Activated CD4-positive, alpha-beta T cell treated with anti-CD3 and anti-CD28 coated beads, Interleukin-2, amount 50 U/mL, for 1 hour (primary cell): ENCODE data around the gene OPRL1.
"Not testable (repeated sequence)": the region's sequence is repeated elsewhere in the genome, so short reads cannot be mapped to it uniquely, and the experiment has no call there.

ENCODE experiments used
- DNase-seq: peaks from one replicate; pipeline ENCODE4 v3.0.0-alpha.2; 2020

The OPRL1 gene

DNA sequence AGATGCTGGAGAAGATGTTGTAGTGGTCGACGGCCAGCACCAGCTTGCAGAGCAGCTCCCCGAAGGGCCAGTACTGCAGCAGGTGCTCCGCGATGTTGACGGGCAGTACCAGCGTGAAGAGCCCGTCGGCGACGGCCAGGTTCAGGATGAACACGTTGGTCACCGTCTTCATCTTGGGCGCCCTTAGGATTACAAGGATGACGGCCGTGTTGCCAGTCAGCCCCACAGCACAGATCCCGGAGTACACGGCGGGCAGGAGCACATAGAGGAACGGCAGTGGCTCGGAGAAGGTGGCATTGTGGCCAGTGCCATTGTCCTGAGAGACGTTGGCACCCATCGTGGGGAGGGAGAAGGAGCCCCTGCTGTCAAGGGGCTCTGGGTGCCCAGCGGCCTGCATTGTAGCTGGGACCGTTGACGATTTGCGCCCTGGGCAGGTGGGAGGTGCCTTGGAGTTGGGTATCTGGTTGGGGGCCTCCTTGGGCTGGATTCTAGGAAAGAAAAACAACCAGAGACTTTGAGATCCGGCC is 26.6 kb downstream of the OPRL1 start:
- DNase-seq, result no peak

DNA sequence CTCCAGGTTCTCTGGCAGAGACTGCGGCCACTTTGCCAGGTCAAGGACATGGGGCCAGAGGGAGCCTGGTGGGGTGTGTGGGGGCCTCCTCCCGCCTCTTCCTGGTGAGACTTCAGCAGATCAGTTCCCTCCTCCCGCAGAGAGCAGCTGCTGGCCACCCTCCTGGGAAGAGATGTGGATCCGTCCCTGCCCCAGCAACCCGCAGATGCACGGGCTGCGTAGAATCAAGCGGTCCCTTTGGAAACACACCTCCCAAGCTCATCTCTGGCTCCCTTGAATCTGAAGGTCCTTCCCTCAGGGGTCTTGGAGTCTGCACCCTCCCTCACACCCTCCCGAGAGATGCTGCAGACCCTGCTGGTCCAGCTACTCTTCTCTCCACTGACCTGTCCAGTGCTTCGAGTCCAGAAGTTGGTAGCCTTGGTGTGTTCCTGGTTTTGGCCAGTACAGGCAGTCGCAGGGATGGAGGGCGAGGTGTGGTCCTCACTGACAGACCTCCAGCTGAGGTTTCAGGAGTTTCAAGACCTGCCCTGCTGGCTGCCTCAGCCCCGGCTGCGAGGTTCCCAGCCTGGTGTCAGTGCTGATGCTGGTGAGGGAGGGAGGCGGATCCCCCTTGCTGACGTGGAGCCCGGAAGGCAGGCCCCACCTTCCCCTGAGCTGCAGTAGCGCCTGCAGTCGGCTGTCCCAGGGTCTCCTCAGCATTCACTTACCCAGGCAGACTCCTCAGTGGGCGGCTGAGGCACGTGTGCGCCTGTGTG is 27.3 kb downstream of the OPRL1 start, which contains the start of gene NPBWR2:
Gene NPBWR2, minus strand, starts transcription at position 585 of the 755 bp plus-strand sequence. CDS start 734 bp downstream, outside the sequence.
- peak; percentile 30 for DNase-seq

DNA sequence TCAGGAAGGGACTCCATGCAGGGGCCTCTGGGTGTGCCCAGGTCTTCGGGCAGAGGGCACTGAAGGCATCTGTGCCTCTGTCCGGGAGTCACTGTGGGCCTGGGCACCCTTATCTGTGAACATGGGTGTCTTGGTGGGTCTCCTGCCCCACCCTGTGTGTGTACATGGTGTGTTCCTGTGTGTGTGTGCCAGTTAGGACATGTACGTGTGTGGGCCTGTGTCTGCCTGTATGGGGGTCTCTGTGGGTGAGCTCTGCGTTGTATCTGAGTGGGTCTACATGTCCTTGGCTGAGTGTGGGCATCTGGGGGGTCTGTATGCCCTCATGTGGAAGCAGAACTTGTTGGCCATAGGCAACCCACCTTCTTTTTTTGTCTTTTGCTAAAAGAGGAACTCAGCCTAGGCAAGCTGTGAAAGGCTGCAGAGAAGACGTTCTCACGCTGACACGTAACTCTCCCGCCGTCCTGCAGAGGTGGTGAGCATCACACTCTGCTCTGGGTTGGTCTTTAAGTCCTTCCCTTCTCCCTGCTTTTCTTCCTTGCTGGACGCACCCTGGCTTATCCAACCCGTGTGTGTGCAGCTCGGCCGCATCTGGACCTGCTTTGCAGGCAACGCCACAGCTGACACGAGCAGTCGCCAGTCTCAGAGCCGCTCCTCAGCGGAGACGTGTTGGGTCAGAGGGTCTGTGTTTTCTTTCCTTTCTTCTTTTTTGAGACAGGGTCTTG is 28.0 kb downstream of the OPRL1 start:
- DNase-seq, result no peak

DNA sequence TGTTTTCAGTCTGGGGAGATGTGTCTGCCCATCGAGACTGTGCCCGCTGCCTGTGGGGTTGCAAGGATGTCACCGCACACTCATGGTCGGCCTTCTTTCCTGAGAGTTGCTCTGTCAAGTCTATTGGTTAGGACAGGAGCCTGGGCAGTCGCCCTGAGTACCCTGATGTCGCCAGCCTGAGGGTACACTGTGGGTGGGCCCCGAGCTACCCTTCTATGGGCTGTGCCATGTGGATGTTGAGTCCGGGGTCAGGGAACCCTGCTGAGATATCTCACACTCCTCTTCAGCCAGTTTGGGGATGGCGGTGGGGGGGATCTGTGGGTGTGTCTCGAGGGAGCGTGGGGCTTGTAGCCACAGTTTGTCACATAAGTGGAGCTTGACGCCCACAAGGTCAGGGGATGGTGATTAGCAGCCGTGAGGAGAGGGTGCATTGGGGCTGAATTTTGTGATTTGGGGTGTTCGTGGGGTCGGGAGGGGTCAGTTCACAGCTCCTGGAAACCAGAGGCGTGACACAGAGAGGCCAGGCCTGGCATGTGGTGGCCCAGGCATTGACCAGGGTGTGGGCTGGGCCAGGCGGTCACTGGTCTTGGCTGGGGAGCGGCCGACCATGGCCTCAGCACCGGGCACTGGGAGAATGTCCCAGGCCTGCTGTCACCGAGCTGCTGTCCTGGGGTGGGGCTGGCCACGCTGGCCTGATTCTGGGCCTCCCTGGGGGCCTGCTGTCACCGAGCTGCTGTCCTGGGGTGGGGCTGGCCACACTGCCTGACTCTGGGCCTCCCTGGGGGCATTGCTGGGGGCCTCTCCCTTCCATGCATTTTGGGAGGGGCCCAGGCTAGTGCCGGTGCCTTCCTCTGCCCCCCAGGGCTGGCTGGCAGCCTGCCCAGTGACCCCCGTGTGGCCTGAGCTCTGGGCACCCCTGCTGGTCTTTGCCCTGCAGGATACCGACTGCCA is 29.1 kb downstream of the OPRL1 start:
- no peak for DNase-seq

DNA sequence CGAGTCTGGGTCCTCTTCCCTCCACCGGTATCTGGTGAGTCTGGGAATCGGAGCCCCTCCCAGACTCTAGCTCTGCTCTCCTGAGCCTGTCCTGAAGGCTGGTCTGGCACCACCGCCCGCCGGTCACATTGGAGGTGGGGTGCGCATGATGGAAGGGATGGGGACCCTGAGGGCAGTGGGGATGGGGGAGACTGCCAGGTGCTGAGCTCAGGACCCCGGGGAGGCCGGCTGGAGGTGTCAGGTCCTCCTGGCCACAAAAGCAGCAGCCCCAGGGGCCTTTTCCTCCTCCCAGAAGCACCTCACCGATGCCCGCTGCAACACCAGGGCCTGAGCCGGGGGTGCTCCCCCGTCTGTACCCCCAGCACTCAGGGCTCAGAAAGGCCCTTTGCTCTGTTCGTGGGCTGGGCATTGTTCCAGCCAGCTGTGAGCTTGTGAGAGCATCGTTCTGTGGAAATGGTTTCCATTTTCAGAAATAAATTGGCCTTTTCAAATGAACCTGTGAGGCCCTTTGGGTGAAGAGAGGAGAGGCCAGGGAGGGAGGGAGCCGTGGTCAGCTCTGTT is 30.0 kb downstream of the OPRL1 start:
- DNase-seq, result no peak

DNA sequence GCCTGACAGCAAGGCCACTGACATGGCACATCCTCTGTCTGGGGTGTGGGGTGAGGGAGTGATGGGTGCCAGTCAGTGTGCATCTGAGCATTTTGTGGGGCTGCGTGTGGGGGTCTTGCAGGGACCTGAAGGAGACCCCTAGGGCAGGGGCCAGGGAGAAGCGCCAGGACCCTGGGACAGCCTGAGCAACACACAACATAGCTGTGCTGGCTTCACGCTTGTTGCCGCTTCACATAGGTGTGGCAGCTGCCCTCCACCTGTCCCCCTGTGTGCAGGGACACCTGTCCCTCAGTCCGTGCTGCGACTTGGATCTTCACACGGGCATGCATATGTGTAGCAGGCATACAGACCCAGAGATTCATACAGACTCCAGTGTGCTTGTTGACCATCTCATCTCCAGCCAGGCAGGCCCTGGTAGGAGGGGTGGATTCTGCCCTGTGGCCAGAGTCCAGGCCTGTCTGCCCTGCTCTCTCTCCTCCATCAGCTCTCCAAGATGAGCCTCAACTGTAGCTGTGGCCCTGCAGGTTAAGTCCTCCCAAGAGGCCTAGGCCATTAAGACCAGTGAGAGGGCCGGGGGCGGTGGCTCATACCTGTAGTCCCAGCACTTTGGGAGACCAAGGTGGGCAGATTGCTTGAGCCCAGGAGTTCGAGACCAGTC is 30.7 kb downstream of the OPRL1 start:
- DNase-seq, result no peak

DNA sequence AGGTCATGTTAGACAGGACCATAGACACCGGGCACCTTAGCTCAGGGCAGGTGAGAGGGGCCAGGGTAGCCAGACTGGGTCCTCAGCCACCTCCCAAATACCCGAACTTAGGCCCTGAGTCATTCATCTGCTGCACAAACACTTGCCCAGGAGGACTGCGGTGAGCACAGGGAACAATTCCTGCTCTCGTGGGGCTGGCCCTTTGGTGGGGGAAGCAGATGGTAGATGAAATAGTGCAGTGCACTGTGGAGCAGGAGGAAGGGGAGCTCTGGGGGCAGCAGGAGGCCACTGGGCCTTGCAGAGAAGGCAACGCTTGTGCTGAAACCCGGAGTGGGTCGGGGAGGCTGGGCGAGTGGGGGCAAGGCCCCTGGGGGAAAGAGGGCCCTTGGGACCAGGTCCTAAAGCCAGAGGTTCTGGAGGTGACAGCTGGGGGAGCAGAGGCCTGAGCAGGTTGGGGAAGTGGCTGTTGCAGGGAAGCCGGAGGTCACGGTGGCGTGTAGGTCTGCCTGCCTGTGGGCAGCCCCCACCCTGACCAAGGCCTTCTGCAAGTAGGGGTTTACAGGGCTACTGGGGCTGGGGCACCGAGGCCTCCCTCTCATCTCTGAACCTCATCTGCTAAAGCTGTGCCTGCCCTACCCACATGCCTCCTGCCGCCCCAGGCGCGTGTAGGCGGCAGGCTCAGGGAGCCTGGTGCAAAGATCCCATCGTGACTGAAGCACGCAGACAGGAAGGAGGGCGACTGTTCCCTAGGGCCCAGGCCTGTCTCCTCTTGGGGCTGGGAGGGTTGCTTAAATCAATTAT is 32.2 kb downstream of the OPRL1 start:
- no peak for DNase-seq

DNA sequence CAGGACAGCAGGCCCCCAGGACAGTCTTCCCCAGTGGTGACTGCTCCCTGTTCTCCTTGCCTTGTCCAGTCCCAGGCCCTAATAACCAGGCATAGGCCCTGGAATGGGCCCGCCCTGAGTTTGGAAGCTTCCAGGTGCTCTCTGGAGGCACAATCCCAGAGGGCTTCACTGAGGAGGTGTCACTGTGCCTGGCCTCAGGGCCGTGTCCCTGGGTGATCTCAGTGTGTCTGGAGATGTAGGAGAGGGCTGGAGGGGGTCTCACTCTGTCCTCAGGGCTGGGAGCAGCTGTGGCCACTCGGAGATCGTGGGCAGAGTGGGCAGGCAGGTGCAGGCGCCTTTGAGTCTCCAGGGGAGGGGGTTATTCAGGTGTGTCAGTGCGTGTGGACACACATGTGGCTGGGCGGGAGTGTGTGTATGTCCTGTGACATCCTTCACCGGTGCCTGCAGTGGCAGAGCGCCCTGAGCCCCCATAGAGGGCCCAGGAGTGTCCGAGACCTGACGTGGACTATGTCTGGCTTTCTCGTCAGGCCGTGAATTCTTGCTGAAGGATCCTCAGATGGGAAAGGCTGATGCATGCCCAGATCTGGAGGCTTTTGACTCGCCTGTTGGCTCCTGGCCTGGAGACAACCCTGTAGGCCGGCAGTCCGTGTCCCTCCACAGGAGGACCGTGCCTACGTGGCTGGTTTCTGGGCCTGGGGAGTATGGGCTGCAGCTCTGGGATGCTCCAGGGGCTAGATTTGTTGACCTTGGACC is 33.0 kb downstream of the OPRL1 start:
- no peak for DNase-seq

DNA sequence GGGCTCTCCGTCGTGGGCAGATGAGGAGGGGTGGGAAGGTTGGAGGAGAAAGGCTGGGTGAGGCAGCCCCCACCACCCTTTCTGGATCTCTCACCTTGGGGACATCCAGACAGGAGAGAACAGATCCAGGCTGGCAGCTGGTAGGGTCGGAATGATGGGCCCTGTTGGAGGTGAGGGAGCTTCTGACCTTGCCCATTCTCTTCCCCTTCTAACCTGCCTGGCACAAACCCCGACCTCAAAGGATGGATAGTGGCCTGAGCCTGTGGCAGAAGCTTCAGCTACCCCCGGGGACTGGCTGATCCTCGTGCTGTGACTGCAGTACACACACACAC is 33.5 kb downstream of the OPRL1 start:
- DNase-seq, result no peak

DNA sequence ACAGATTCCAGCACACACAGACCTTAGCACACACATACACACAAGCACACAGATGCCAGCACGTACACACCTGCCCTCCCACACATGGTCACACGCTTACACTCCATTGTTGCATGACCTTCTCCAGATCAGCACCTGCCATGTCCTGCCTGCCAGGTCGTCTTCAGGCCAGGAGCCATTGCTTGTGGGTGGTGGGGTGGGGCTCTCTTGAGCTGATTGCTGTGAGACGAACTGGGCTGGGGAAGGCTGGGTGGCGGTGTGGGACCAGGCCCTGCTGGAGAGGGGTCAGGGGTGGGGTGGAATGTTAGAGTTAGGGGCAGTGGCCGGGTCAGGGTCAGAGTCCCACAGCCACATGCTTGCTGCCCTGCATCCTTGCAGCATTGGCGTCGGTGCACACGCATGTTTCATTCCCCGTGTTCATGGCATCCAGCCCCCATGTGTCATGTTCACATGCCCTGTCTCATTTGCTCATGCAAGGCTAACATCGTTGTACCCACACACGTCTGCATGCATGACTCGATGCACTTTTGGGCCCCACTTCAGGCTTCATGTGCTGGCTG is 34.0 kb downstream of the OPRL1 start:
- DNase-seq, result no peak

DNA sequence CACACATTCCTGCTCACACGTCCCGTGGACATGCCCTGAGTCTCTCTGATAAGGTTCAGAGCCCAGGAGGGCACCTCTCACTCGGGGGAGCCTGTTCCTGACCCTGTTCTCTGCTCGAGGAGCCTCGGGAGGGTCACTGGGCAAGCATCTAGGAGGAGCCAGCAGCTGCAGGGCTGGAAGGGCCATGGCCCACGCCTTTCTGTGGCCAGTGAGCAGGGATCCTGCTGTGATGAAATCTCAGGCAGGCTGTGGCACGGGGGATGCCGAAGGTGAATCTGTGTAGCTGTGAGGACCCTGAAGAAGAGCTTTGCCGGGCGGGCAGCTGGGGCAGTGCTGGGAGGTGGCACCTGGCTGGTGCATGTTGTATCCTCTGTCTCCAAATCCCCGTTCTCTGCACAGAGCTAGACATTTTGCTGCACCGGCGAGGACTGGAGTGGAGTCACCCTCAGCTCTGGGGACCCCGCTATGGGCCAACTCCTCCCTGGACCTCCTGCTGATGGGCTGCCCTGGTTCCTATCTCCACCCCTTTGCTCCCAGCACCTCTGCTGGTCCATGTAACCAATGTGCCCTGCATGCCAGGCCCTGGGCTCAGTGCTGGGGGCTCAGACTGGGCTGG is 34.6 kb downstream of the OPRL1 start:
- no peak for DNase-seq

DNA sequence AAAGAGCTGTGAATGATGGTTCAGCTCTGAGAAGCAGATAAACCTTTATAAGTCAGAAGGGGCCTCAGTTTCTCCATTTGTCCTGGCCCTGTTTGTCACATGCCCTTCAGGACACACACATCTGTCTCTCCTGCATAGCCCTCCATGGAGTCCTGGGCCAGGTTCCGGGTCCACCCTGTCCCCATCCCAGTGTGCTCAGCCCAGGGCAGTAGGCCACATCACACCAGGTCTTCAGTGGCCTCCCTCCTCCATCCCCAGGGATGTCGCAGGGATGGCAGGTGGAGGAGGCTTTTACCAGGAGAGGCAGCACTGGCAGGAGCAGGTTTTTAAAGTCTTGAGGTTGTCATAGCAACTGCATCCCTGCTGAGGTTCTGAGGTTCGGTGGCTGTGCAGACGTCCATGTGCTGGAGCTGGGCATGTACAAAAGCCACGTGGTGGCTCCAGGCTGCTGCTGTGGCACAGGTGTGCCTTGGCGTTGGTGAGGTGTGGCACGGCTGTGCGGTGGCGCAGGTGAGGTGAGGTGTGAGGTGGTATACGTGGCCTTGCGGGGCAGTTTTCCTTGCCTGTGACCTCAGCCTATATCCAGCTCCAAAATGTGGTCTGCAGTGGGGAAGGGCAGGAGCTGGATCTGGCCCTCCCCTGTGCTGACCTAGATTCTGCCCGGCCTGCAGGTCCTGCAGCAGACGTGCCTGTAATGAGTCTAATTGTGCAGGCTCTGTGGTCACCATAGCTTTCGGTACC is 35.5 kb downstream of the OPRL1 start:
- no peak for DNase-seq

DNA sequence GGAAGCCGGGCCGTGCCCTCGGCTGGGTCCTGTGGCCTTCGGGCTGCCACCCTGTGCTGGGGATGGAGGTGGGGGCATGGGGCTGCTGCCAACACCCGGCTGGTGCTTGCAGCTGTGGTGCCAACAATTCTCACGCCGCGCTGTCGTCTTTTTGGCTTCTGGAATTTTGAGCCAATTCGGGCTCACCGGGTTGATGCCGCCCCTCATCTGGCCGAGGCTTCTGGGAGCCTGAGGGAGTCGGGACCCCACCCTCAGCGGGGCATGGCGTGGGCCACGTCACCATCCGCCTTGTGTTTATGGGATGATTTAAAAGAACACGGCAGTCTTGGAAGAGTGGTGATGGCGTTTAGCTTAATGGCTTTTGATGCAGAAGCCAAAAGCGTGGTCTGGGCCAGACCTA is 36.1 kb downstream of the OPRL1 start:
- DNase-seq, result no peak

DNA sequence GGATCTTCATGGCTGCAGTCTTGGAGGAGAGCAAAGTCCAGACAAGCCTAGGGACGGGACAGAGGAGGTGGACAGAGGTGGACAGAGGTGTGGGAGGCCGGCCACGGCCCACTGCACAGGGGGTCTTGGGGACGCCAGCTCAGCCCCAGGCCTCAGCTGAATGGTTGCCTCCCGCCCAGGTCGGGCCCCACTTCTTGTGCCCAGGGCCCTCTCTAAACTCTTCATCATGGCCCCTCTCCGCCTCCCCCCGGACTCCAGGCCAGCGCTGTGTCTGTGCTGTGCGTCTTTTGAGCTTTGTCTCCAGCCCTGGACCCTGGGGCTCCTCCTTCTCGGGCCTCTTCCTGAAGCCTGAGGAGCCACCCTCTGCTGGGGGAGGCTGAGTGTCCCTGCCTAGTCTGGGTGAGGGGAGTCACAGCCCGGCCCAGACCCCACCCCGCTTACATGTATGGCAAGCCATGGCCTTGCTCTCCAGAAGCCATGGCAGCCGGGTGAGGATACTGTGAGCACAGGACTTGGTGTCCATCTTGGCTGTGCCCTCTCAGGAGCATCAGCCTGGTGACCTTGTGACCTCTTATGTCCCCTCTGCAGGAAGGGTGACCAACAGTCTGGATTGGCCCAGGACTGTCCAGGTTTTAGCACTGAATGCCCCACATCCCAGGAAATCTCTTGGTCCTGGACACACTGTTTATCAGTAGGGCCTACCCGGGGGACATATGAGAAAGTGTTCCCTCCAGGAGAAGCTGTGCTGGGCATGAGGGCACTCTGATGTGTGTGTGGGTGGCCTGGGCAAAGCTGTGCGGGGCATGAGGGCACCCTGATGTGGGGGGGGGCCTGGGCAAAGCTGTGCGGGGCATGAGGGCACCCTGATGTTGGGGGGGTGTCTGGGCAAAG is 36.9 kb downstream of the OPRL1 start:
- DNase-seq, result no peak

DNA sequence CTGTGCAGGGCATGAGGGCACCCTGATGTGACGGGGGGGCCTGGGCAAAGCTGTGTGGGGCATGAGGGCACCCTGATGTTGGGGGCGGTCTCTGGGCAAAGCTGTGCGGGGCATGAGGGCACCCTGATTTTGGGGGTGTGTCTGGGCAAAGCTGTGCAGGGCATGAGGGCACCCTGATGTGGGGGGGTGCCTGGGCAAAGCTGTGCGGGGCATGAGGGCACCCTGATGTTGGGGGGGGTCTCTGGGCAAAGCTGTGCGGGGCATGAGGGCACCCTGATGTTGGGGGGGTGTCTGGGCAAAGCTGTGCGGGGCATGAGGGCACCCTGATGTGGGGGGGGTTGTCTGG is 37.5 kb downstream of the OPRL1 start:
- DNase-seq, result not testable (repeated sequence)

DNA sequence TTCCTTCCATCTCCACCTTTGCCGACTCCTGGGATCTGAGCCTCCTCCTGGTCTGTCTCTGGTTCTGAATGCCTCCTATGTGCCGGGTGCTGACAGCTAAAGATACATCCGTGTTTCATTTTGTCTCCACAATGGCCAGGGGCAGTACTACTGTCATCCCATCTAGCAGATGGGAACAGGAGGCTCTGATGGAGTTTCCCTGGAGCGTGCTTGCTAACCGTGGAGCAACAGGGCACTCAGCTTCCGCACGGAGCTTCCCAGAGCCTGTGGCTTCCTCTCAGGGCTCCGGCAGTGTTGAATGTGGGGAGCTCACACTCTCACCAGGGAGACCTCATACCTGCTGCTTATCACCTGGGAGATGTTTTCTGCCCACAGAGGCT is 39.4 kb downstream of the OPRL1 start:
- DNase-seq, result no peak

DNA sequence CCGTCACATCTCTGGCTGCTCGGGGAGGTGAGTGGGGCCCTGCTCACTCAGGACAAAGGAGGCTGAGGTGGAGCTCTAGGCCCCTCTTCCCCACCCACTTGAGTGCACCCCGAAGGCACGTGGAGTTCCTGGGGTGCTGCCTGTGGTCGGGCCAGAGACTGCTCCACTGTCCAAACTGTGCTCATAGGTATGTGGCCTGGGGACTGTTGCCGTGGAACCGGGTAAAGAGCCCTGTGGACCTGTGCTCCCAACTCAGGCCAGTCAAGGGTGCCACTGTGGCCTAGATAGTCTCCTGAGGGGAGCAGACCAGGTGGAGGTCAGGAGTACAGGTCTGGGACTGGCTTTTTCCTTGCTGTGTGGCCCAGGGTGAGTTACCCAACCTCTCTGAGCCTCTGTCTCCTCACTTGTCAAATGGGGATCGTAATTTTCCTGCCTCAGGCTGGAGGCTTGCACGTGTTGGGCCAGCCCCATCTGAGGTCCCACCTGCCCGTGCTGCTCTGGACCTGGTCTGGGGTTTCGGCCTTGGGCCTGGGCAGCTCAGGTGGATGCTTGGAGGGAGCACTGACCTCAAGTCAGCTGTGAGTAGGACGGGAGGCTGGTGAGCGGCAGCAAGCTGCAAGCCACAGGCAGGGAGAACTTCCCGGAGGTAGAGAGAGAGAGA is 39.9 kb downstream of the OPRL1 start:
- no peak for DNase-seq

DNA sequence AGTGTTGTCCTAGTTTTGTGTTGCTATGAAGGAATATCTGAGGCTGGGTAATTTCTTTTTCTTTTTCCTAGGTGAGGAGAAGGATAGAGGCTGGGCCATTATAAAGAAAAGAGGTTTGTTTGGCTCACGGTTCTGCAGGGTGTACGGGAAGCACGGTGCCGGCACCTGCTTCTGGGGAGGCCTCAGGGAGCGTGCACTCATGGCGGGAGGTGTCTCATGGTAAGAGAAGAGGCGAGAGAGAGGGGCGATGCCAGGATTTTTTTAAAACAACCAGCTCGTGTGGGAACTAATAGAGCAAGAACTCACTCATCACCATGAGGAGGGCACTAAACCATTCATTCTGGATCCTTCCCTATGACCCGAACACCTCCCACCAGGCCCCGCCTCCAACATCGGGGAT is 41.7 kb downstream of the OPRL1 start:
- DNase-seq, result no peak
